SK-N-SH treated with all-trans-retinoic acid at 6 μM for 48 hours (cell line): ENCODE data around the gene FAF2.

Experiments
- ATAC-seq: fragments of 200-7000 bp; cut with Tn5 transposase; 3 replicates; pipeline ENCODE4 v1.9.1; 2020; ENCODE audit warnings: mild to moderate bottlenecking, moderate library complexity
- ARNTL ChIP-seq: fragments of 450-650 bp; formaldehyde crosslinking; IDR thresholded peaks from 2 replicates; pipeline ENCODE4 v1.5.0; 2020; ENCODE audit warnings: low read depth, mild to moderate bottlenecking, moderate library complexity, borderline replicate concordance
- CSDC2 ChIP-seq: fragments of 250-450 bp; sonication (Bioruptor Pico); IDR thresholded peaks from 2 replicates; pipeline ENCODE4 v1.5.0; 2020; ENCODE audit warnings: mild to moderate bottlenecking, moderate library complexity
- ESRRG ChIP-seq: fragments of 250-450 bp; sonication (Bioruptor Pico); IDR thresholded peaks from 2 replicates; pipeline ENCODE4 v1.6.1; 2021; ENCODE audit warnings: mild to moderate bottlenecking
- GLIS3 ChIP-seq: fragments of 250-450 bp; sonication (Bioruptor Pico); IDR thresholded peaks from 2 replicates; pipeline ENCODE4 v1.5.0; 2020; ENCODE audit warnings: mild to moderate bottlenecking, moderate library complexity
- ISL1 ChIP-seq: fragments of 250-450 bp; sonication (Bioruptor Pico); IDR thresholded peaks from 2 replicates; pipeline ENCODE4 v2.1.2; 2022; ENCODE audit warnings: mild to moderate bottlenecking, moderate library complexity
- OSR1 ChIP-seq: fragments of 250-450 bp; sonication (Bioruptor Pico); IDR thresholded peaks from 2 replicates; pipeline ENCODE4 v1.8.0; 2022; ENCODE audit warnings: moderate library complexity, mild to moderate bottlenecking, inconsistent platforms
- PPARA ChIP-seq: fragments of 250-450 bp; sonication (Bioruptor Pico); IDR thresholded peaks from 2 replicates; pipeline ENCODE4 v1.5.0; 2020; ENCODE audit warnings: mild to moderate bottlenecking, borderline replicate concordance
- SNAI2 ChIP-seq: fragments of 250-450 bp; sonication (Bioruptor Pico); IDR thresholded peaks from 2 replicates; pipeline ENCODE4 v1.5.0; 2020; ENCODE audit warnings: mild to moderate bottlenecking, moderate library complexity
- TCF4 ChIP-seq: fragments of 250-450 bp; sonication (Bioruptor Pico); IDR thresholded peaks from 2 replicates; pipeline ENCODE4 v1.8.0; 2021; ENCODE audit warnings: mild to moderate bottlenecking, moderate library complexity, borderline replicate concordance
- TOX ChIP-seq: fragments of 250-450 bp; sonication (Bioruptor Pico); IDR thresholded peaks from 2 replicates; pipeline ENCODE4 v1.8.0; 2021; ENCODE audit warnings: mild to moderate bottlenecking, moderate library complexity, borderline replicate concordance
- ZFP3 ChIP-seq: fragments of 250-450 bp; sonication (Bioruptor Pico); IDR thresholded peaks from 2 replicates; pipeline ENCODE4 v1.5.0; 2020; ENCODE audit warnings: mild to moderate bottlenecking, moderate library complexity
- ZFP30 ChIP-seq: fragments of 450-650 bp; formaldehyde crosslinking; IDR thresholded peaks from 2 replicates; pipeline ENCODE4 v1.5.0; 2022; ENCODE audit warnings: mild to moderate bottlenecking, moderate library complexity
- ZNF565 ChIP-seq: fragments of 450-650 bp; formaldehyde crosslinking; conservative IDR thresholded peaks from 2 replicates; pipeline ENCODE4 v1.5.0; 2020; ENCODE audit warnings: low read depth, mild to moderate bottlenecking, moderate library complexity
- ZNF70 ChIP-seq: fragments of 450-650 bp; formaldehyde crosslinking; IDR thresholded peaks from 2 replicates; pipeline ENCODE4 v1.5.0; 2020; ENCODE audit warnings: mild to moderate bottlenecking, moderate library complexity
- ZNF8 ChIP-seq: fragments of 450-650 bp; formaldehyde crosslinking; IDR thresholded peaks from 2 replicates; pipeline ENCODE4 v1.5.0; 2020; ENCODE audit warnings: mild to moderate bottlenecking, moderate library complexity
- TF ChIP-seq, protein P1 (sequence below): fragments of 250-450 bp; sonication (Bioruptor Pico); IDR thresholded peaks from 2 replicates; pipeline ENCODE4 v1.5.1; 2021; ENCODE audit warnings: mild to moderate bottlenecking, moderate library complexity
- TF ChIP-seq, protein P2 (sequence below): fragments of 250-450 bp; sonication (Bioruptor Pico); IDR thresholded peaks from 2 replicates; pipeline ENCODE4 v1.5.1; 2020; ENCODE audit warnings: low read depth, mild to moderate bottlenecking, moderate library complexity
- TF ChIP-seq, protein P3 (sequence below): fragments of 250-450 bp; sonication (Bioruptor Pico); IDR thresholded peaks from 2 replicates; pipeline ENCODE4 v1.8.0; 2021; ENCODE audit warnings: low read depth, mild to moderate bottlenecking, moderate library complexity, borderline replicate concordance
- TF ChIP-seq, protein P4 (sequence below): fragments of 250-450 bp; sonication (Bioruptor Pico); IDR thresholded peaks from 2 replicates; pipeline ENCODE4 v1.5.0; 2020; ENCODE audit warnings: mild to moderate bottlenecking, moderate library complexity
- TF ChIP-seq, protein P5 (sequence below): fragments of 250-450 bp; sonication (Bioruptor Pico); IDR thresholded peaks from 2 replicates; pipeline ENCODE4 v1.8.0; 2020; ENCODE audit warnings: mild to moderate bottlenecking, moderate library complexity, borderline replicate concordance

The FAF2 gene

DNA sequence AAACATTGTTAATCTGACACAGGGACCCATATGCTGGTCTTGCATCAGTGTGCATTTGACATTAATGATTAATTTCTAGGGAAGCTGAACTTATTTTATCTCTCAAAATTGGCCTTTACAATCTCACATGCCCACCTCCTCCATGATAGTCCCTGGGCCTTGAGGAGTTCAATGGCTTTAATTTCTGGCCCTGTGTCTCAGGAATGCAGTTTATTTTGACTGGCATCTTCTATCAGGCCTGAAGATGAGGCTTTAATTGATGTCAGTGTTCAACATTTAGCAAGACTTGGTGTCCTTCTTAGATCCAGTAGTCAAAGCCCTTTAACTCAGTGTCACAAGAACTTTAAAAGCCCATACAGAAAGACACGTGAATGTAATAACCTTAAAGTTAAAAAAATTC, 21.3 kb upstream of the FAF2 start:
- TF ChIP-seq TOX (CRISPR knock-in tag) (no peak), ZNF565 (CRISPR knock-in tag) (no peak)
- ATAC-seq, result no peak

DNA sequence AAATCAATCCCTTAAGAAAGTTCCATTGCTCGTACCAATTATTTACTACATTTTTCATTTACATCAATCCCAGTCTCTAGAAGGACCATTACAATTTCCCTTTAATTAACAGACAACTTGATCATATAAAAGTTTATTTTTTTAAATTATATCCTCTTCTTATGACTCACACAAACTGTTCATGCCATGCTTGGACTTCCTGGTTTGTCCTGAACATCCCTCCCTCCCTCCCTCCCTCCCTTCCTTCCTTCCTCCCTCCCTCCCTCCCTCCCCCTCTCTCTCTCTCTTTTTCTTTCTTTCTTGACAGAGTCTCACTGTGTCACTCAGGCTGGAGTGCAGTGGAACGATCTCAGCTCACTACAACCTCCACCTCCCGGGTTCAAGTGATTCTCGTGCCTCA, 20.2 kb upstream of the FAF2 start:
- ATAC-seq, result no peak
- TF ChIP-seq CSDC2 (CRISPR knock-in tag) (no peak), ZNF70 (CRISPR knock-in tag) (no peak), TCF4 (CRISPR knock-in tag) (no peak), OSR1 (CRISPR knock-in tag) (no peak), ZFP30 (CRISPR knock-in tag) (no peak), ZFP3 (CRISPR knock-in tag) (no peak), SNAI2 (CRISPR knock-in tag) (no peak)
- TF ChIP-seq, protein P1, sequence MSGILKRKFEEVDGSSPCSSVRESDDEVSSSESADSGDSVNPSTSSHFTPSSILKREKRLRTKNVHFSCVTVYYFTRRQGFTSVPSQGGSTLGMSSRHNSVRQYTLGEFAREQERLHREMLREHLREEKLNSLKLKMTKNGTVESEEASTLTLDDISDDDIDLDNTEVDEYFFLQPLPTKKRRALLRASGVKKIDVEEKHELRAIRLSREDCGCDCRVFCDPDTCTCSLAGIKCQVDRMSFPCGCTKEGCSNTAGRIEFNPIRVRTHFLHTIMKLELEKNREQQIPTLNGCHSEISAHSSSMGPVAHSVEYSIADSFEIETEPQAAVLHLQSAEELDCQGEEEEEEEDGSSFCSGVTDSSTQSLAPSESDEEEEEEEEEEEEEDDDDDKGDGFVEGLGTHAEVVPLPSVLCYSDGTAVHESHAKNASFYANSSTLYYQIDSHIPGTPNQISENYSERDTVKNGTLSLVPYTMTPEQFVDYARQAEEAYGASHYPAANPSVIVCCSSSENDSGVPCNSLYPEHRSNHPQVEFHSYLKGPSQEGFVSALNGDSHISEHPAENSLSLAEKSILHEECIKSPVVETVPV (CRISPR knock-in tag), result no peak
- TF ChIP-seq, protein P2, sequence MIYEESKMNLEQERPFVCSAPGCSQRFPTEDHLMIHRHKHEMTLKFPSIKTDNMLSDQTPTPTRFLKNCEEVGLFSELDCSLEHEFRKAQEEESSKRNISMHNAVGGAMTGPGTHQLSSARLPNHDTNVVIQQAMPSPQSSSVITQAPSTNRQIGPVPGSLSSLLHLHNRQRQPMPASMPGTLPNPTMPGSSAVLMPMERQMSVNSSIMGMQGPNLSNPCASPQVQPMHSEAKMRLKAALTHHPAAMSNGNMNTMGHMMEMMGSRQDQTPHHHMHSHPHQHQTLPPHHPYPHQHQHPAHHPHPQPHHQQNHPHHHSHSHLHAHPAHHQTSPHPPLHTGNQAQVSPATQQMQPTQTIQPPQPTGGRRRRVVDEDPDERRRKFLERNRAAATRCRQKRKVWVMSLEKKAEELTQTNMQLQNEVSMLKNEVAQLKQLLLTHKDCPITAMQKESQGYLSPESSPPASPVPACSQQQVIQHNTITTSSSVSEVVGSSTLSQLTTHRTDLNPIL (CRISPR knock-in tag), result no peak

DNA sequence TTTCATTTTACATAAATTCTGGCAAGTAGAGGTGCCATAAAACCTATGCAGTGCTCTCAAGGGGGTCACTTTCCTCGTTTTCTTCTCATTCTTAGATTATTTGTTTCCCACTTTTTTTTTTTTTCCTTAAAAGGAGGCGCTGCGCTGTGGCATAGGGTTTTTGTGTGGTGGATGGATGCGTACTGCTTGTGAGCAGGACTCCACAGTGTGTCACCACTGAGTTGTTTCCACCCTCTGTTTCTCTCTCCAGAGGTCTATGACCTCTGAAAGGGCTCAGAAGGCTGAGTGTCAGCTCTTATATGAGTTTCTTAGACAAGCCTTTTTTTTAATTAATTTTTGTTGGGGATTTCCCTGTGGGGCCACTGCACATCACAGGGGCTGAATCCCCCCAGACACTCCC, 18.2 kb upstream of the FAF2 start:
- ATAC-seq, result no peak
- TF ChIP-seq, protein P3, sequence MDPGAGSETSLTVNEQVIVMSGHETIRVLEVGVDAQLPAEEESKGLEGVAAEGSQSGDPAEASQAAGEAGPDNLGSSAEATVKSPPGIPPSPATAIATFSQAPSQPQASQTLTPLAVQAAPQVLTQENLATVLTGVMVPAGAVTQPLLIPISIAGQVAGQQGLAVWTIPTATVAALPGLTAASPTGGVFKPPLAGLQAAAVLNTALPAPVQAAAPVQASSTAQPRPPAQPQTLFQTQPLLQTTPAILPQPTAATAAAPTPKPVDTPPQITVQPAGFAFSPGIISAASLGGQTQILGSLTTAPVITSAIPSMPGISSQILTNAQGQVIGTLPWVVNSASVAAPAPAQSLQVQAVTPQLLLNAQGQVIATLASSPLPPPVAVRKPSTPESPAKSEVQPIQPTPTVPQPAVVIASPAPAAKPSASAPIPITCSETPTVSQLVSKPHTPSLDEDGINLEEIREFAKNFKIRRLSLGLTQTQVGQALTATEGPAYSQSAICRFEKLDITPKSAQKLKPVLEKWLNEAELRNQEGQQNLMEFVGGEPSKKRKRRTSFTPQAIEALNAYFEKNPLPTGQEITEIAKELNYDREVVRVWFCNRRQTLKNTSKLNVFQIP (CRISPR knock-in tag), result no peak
- no peak for TF ChIP-seq ZNF565 (CRISPR knock-in tag)
- no peak for TF ChIP-seq GLIS3
- TF ChIP-seq PPARA (CRISPR knock-in tag), result no peak
- TF ChIP-seq ESRRG (CRISPR knock-in tag), result no peak
- TF ChIP-seq ZFP3 (CRISPR knock-in tag), result no peak
- no peak for TF ChIP-seq ISL1
- no peak for TF ChIP-seq ZNF8 (CRISPR knock-in tag)
- TF ChIP-seq ZFP30 (CRISPR knock-in tag), result no peak
- TF ChIP-seq CSDC2 (CRISPR knock-in tag), result no peak
- TF ChIP-seq ZNF70 (CRISPR knock-in tag), result no peak
- TF ChIP-seq, protein P4, sequence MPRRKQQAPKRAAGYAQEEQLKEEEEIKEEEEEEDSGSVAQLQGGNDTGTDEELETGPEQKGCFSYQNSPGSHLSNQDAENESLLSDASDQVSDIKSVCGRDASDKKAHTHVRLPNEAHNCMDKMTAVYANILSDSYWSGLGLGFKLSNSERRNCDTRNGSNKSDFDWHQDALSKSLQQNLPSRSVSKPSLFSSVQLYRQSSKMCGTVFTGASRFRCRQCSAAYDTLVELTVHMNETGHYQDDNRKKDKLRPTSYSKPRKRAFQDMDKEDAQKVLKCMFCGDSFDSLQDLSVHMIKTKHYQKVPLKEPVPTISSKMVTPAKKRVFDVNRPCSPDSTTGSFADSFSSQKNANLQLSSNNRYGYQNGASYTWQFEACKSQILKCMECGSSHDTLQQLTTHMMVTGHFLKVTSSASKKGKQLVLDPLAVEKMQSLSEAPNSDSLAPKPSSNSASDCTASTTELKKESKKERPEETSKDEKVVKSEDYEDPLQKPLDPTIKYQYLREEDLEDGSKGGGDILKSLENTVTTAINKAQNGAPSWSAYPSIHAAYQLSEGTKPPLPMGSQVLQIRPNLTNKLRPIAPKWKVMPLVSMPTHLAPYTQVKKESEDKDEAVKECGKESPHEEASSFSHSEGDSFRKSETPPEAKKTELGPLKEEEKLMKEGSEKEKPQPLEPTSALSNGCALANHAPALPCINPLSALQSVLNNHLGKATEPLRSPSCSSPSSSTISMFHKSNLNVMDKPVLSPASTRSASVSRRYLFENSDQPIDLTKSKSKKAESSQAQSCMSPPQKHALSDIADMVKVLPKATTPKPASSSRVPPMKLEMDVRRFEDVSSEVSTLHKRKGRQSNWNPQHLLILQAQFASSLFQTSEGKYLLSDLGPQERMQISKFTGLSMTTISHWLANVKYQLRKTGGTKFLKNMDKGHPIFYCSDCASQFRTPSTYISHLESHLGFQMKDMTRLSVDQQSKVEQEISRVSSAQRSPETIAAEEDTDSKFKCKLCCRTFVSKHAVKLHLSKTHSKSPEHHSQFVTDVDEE (CRISPR knock-in tag), result no peak
- TF ChIP-seq ARNTL, result no peak
- TF ChIP-seq TCF4 (CRISPR knock-in tag), result no peak
- TF ChIP-seq, protein P5, sequence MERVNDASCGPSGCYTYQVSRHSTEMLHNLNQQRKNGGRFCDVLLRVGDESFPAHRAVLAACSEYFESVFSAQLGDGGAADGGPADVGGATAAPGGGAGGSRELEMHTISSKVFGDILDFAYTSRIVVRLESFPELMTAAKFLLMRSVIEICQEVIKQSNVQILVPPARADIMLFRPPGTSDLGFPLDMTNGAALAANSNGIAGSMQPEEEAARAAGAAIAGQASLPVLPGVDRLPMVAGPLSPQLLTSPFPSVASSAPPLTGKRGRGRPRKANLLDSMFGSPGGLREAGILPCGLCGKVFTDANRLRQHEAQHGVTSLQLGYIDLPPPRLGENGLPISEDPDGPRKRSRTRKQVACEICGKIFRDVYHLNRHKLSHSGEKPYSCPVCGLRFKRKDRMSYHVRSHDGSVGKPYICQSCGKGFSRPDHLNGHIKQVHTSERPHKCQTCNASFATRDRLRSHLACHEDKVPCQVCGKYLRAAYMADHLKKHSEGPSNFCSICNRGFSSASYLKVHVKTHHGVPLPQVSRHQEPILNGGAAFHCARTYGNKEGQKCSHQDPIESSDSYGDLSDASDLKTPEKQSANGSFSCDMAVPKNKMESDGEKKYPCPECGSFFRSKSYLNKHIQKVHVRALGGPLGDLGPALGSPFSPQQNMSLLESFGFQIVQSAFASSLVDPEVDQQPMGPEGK (CRISPR knock-in tag), result no peak
- TF ChIP-seq, protein P1 (CRISPR knock-in tag), result no peak
- TF ChIP-seq, all 23 proteins: peak for 0
